HCT116 (cell line): ENCODE data around the gene TENM4. TPM values are rescaled to one million over a fixed set of nuclear protein-coding genes. Genes with fewer than 3 reads are reported as not detected.

Experiments
- ATAC-seq: fragments of 200-7000 bp; cut with Tn5 transposase; 2 replicates; pipeline ENCODE4 v1.9.1; 2020; ENCODE audit warnings: mild to moderate bottlenecking, moderate library complexity
- BruUV-seq: library from RNA; stranded (reverse); fragments of 400-500 nt; replicated peaks from 2 replicates; lab custom pipeline; 2021; lab: Mats Ljungman, UMichigan
- CTCF ChIA-PET: fragments of 300-600 bp; sonication (Branson Sonifier 250); formaldehyde crosslinking; loops from one replicate; lab custom pipeline; 2021; ENCODE audit warnings: antibody characterized with exemption; lab: Charles Lee
- POLR2A ChIA-PET: fragments of 300-600, 350-600 bp; sonication (Branson Sonifier 250); formaldehyde crosslinking; loops from one replicate; lab custom pipeline; 2021; ENCODE audit warnings: antibody characterized with exemption; lab: Charles Lee
- RAD21 ChIA-PET, 2 experiments: fragments of 300-600 bp; sonication (Branson Sonifier 250); formaldehyde crosslinking; loops; one replicate each; lab custom pipeline; 2023; ENCODE audit warnings: low total read pairs in 2 of 2; ENCODE audit not compliant: uncharacterized antibody in 2 of 2, unreplicated experiment in 2 of 2, low non-redundant PET in 1 of 2; lab: Charles Lee
- DNase-seq: peaks from one replicate; pipeline ENCODE4 v3.0.0-alpha.2; 2010; ENCODE audit warnings: low read depth, low spot score
- H2AFZ ChIP-seq: fragments of 200-600 bp; shearing (Covaris generic), sonication (generic); 2 replicates; pipeline ENCODE4 v1.6.1; 2017; ENCODE audit warnings: low read depth, mixed run types, mixed read lengths, antibody characterized with exemption, low read length; ENCODE audit not compliant: poor library complexity, severe bottlenecking
- H3K27ac ChIP-seq: 2 replicates; pipeline ENCODE4 v1.5.1; 2012; ENCODE audit warnings: low read depth, low read length
- H3K27me3 ChIP-seq: fragments of 200-600 bp; sonication (generic); 2 replicates; pipeline ENCODE4 v1.6.1; 2016; ENCODE audit warnings: mixed run types, low read length, mixed read lengths; ENCODE audit not compliant: insufficient read depth
- H3K36me3 ChIP-seq, 2 experiments: fragments of 200-500 bp in 1 of 2; fragments of 200-600 bp in 1 of 2; sonication (Bioruptor generic) in 1 of 2; sonication (generic) in 1 of 2; 2 replicates each; pipeline versions ENCODE4 v1.5.1 to v1.6.1; 2014 to 2016; ENCODE audit warnings: low read length in 2 of 2, inconsistent platforms in 1 of 2, mixed read lengths in 1 of 2, mixed run types in 1 of 2; ENCODE audit not compliant: insufficient read depth in 2 of 2, control insufficient read depth in 1 of 2
- H3K4me1 ChIP-seq, 2 experiments: fragments of 200-600 bp in 1 of 2; sonication (generic) in 1 of 2; 2 replicates each; pipeline versions ENCODE4 v1.5.1 to v1.6.1; 2012 to 2017; ENCODE audit warnings: low read length in 2 of 2, inconsistent platforms in 1 of 2, mild to moderate bottlenecking in 1 of 2, mixed read lengths in 1 of 2, mixed run types in 1 of 2, moderate library complexity in 1 of 2; ENCODE audit not compliant: insufficient read depth in 2 of 2, control insufficient read depth in 1 of 2
- H3K4me2 ChIP-seq: fragments of 200-600 bp; sonication (generic); 2 replicates; pipeline ENCODE4 v1.6.1; 2017; ENCODE audit warnings: mixed run types, low read length, mixed read lengths
- H3K4me3 ChIP-seq, 2 experiments: fragments of 200-600 bp in 1 of 2; sonication (generic) in 1 of 2; replicated peaks in 1 of 2; 2 replicates each; pipeline ENCODE4 v1.5.1; 2011 to 2016; ENCODE audit warnings: low read length in 2 of 2, control low read depth in 1 of 2, low read depth in 1 of 2, mild to moderate bottlenecking in 1 of 2, mixed read lengths in 1 of 2, mixed run types in 1 of 2
- H3K79me2 ChIP-seq: fragments of 200-600 bp; sonication (generic); 2 replicates; pipeline ENCODE4 v1.6.1; 2017; ENCODE audit warnings: mild to moderate bottlenecking, mixed run types, low read length, moderate library complexity, mixed read lengths; ENCODE audit not compliant: insufficient read depth
- H3K9ac ChIP-seq: fragments of 200-600 bp; sonication (generic); 2 replicates; pipeline ENCODE4 v1.6.1; 2016; ENCODE audit warnings: low read length, mixed read lengths
- H3K9me2 ChIP-seq: fragments of 200-600 bp; sonication (generic), shearing (Covaris generic); 2 replicates; pipeline ENCODE4 v1.6.1; 2017; ENCODE audit warnings: mixed run types, mild to moderate bottlenecking, moderate library complexity; ENCODE audit not compliant: insufficient read depth
- H3K9me3 ChIP-seq, 2 experiments: fragments of 200-500 bp in 1 of 2; fragments of 200-600 bp in 1 of 2; sonication (Bioruptor generic) in 1 of 2; sonication (generic) in 1 of 2; 2 replicates each; pipeline ENCODE4 v1.6.1; 2014 to 2017; ENCODE audit warnings: low read length in 2 of 2, mixed read lengths in 2 of 2, inconsistent platforms in 1 of 2, low read depth in 1 of 2, mild to moderate bottlenecking in 1 of 2, mixed run types in 1 of 2, moderate library complexity in 1 of 2; ENCODE audit not compliant: control insufficient read depth in 1 of 2, insufficient read depth in 1 of 2
- H4K20me1 ChIP-seq: fragments of 200-600 bp; sonication (generic), shearing (Covaris generic); 2 replicates; pipeline ENCODE4 v1.6.1; 2017; ENCODE audit warnings: mixed run types, mild to moderate bottlenecking, moderate library complexity; ENCODE audit not compliant: insufficient read depth
- ATF3 ChIP-seq: IDR thresholded peaks from 2 replicates; pipeline ENCODE4 v1.6.1; 2012
- CBX3 ChIP-seq: IDR thresholded peaks from 2 replicates; pipeline ENCODE4 v1.6.1; 2012; ENCODE audit warnings: low read depth
- CEBPB ChIP-seq: IDR thresholded peaks from 2 replicates; pipeline ENCODE4 v1.6.1; 2012; ENCODE audit warnings: low read depth
- CTCF ChIP-seq, 3 experiments: fragments of 200-600 bp in 1 of 3; sonication (generic) in 1 of 3; IDR thresholded peaks in 2 of 3; conservative IDR thresholded peaks in 1 of 3; 2 replicates each; pipeline ENCODE4 v1.5.1; 2012 to 2017; ENCODE audit warnings: low read depth in 2 of 3, low read length in 2 of 3, antibody characterized with exemption in 1 of 3, borderline replicate concordance in 1 of 3, control low read depth in 1 of 3, mild to moderate bottlenecking in 1 of 3, mixed read lengths in 1 of 3, mixed run types in 1 of 3, moderate library complexity in 1 of 3; ENCODE audit not compliant: insufficient read depth in 1 of 3
- EGR1 ChIP-seq: IDR thresholded peaks from 2 replicates; pipeline ENCODE4 v1.6.1; 2012; ENCODE audit warnings: low read depth
- ELF1 ChIP-seq: IDR thresholded peaks from 2 replicates; pipeline ENCODE4 v1.6.1; 2012; ENCODE audit warnings: low read depth, borderline replicate concordance
- EZH2 ChIP-seq: fragments of 200-600 bp; sonication (generic); IDR thresholded peaks from 2 replicates; pipeline ENCODE4 v1.6.1; 2017; ENCODE audit warnings: antibody characterized with exemption, mixed run types
- EZH2phosphoT487 ChIP-seq: fragments of 200-600 bp; IDR thresholded peaks from 2 replicates; pipeline ENCODE4 v1.6.1; 2018; ENCODE audit warnings: antibody characterized with exemption, borderline replicate concordance
- FOSL1 ChIP-seq: IDR thresholded peaks from 2 replicates; pipeline ENCODE4 v1.6.1; 2012; ENCODE audit warnings: low read depth
- POLR2A ChIP-seq: IDR thresholded peaks from 2 replicates; pipeline ENCODE4 v1.7.0; 2011; ENCODE audit warnings: borderline replicate concordance; ENCODE audit not compliant: insufficient read depth, insufficient read length; ENCODE audit errors: extremely low read depth
- POLR2AphosphoS5 ChIP-seq: IDR thresholded peaks from 2 replicates; pipeline ENCODE4 v1.6.1; 2011; ENCODE audit warnings: mild to moderate bottlenecking, low read depth, low read length, moderate library complexity
- RAD21 ChIP-seq: IDR thresholded peaks from 2 replicates; pipeline ENCODE4 v1.6.1; 2012; ENCODE audit warnings: low read depth, mild to moderate bottlenecking
- REST ChIP-seq: IDR thresholded peaks from 2 replicates; pipeline ENCODE4 v1.6.1; 2012; ENCODE audit warnings: low read depth
- SIN3A ChIP-seq: IDR thresholded peaks from 2 replicates; pipeline ENCODE4 v1.6.1; 2012; ENCODE audit warnings: low read depth
- SP1 ChIP-seq: IDR thresholded peaks from 2 replicates; pipeline ENCODE4 v1.6.1; 2012; ENCODE audit warnings: low read depth
- TCF7L2 ChIP-seq: IDR thresholded peaks from 2 replicates; pipeline ENCODE4 v1.7.0; 2011; ENCODE audit warnings: borderline replicate concordance, inconsistent platforms; ENCODE audit not compliant: insufficient read depth, insufficient read length; ENCODE audit errors: extremely low read depth
- ZBTB33 ChIP-seq: IDR thresholded peaks from 2 replicates; pipeline ENCODE4 v1.6.1; 2011; ENCODE audit warnings: mild to moderate bottlenecking, low read length, moderate library complexity; ENCODE audit not compliant: insufficient replicate concordance; ENCODE audit errors: extremely low read depth
- ZFX ChIP-seq: fragments of 450-650 bp; IDR thresholded peaks from 2 replicates; pipeline ENCODE4 v1.6.1; 2017
- intact Hi-C: fragments of 100-400 bp; cut with micrococcal nuclease; formaldehyde crosslinking; loops from 2 replicates; pipeline ENCODE4 v1.10.0; 2022
- total RNA-seq: library from RNA; stranded (reverse); gene quantifications from one replicate; pipeline ENCODE4 v1.2.1, GENCODE V29; 2021; ENCODE audit not compliant: unreplicated experiment

TENM4 gene
- total RNA-seq, 1 experiment from 2014 or later, result 0.05 TPM

- H3K36me3 ChIP-seq, result no peaks in the 10 kb centered on the region
- H3K4me2 ChIP-seq, result no peak overlapping the region
- H3K9ac ChIP-seq, result no peak overlapping the region
- ATAC-seq, result no peak
- H3K27ac ChIP-seq, result no peak overlapping the region
- RAD21 ChIA-PET, result no interaction called here
- H3K4me3 ChIP-seq, result no peak overlapping the region
- no peaks in the 10 kb centered on the region for H3K9me2 ChIP-seq
- H3K9me3 ChIP-seq, result no peaks in the 10 kb centered on the region
- intact Hi-C loops, result no loop called here
- TF ChIP-seq ATF3 (no peak), ELF1 (no peak), FOSL1 (no peak), EZH2 (no peak), SIN3A (no peak), EZH2phosphoT487 (no peak), TCF7L2 (no peak), CTCF (IDR thresholded peaks at IDR 0.05 in 2 of 3, conservative IDR thresholded peaks at IDR 0.05 in 1 of 3; ENCODE audit: borderline replicate concordance in 1 of 3, insufficient read depth in 1 of 3, low read depth in 2 of 3, low read length in 2 of 3) (no peak), CEBPB (no peak), SP1 (no peak), ZFX (no peak), ZBTB33 (no peak), RAD21 (no peak), CBX3 (no peak), POLR2A (no peak), REST (no peak), POLR2AphosphoS5 (no peak), EGR1 (no peak)
- CTCF ChIA-PET, result interaction anchor here (1.0 to 2.7 kb wide), 2 partner anchors 12 to 443 kb away, joined by 3 to 12 read pairs; no protein-coding TSS in a partner anchor
- POLR2A ChIA-PET, result no interaction called here
- no peaks in the 10 kb centered on the region for H3K79me2 ChIP-seq
- no peak overlapping the region for H2AFZ ChIP-seq
- H3K27me3 ChIP-seq, result no peaks in the 10 kb centered on the region
- H3K4me1 ChIP-seq, result peaks cover 9 to 21% of the 10 kb centered on the region in 2 experiments
- DNase-seq, result no peak
- H4K20me1 ChIP-seq, result no peaks in the 10 kb centered on the region
- BruUV-seq, result no TSS peak
Measured at GRCh38 chr11:79087961-79088318, 352.9 kb downstream of the TENM4 start.
